NCI-H2227 (cell line): ENCODE measurements around the gene ZCCHC7.

Source experiments
- DNase-seq: peaks from one replicate; lab custom pipeline; 2025; ENCODE audit not compliant: unreplicated experiment; lab: John Stamatoyannopoulos, UW

Gene ZCCHC7

DNA sequence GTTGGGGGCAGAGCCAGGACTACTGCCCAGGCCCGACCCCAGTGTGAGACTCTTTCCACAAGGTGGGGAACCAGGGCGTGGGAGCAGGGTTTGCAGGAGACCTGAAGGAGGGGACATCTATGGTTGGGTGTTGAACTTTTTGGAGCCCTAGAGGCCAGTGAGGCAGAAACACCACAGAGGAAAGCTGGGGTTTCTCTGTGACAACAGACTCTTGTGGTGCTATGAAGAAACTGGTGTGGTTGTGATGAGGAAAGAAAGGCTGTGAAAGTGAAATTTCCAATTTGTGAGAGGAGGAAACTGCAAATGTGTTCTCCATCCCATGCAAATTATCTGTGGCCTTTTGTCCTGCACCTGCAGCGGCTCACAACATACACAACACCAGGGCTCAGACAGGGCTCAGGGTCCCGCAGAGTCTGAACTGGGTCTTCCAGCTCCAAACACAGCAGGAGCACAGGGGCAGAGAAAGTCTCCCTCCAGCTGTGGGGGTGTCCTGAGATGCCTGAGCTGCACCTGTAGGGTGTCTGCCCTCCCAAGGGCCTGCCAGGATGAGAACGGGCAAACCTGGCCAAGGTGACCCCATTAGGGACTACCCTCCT lies 250.7 kb downstream of the ZCCHC7 start:
- no peak for DNase-seq

DNA sequence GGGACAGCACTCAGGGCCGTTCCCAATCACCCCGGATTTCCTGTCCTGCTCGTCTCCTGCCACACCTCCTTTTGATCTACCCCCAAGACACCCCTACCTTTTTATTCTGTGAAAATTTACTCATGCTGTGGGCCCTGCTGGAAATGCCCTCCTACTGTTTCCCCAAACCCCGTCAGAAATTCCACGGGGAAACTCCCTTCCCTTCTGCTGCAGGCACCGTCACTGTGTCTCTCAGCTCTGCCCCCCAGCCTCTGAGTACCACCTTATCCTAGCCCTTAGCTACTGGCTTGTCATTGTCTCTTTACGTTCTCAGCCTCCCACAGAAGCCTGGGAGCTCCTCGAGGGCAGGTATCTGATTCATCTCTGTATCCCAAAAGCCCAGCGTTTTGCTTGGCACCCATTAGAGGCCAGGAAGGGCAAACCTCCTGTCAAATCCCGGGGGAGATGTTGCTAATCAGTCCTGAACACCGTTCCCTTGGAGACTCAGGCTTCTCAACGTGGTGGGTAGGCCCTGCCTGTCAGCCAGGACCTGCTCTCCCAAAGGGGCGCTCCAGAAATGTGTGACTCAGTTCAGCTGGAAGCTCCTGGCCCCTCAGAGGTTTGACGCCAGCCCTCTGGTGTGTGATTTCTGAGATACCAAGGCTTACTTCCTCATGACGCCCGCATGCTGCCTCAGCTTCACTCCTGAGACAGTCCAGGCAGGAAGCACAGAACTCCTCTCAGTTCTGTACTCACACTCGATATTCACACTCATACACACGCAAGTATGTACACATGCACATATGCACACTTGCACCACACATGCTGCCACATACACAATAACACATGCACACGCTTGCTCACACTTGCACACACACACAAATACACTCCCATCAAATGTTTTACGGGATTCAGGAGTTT lies 251.4 kb downstream of the ZCCHC7 start:
- no peak for DNase-seq

DNA sequence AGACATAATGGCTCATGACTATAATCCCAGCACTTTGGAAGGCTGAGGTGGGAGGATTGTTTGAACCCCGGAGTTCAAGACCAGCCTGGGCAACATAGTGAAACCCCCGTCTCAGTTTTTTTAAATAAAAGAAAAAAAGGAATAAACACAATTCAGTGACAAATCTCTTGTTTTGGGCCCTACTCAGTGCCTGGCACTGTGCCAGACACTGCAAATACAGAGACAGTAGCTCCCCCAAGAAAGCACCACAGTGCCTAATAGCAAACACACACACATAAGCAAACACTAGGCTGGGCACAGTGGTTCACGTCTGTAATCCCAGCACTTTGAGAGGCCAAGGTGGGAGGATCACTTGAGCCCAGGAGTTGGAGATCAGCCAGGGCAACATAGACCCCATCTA lies 252.5 kb downstream of the ZCCHC7 start:
- DNase-seq = no peak

DNA sequence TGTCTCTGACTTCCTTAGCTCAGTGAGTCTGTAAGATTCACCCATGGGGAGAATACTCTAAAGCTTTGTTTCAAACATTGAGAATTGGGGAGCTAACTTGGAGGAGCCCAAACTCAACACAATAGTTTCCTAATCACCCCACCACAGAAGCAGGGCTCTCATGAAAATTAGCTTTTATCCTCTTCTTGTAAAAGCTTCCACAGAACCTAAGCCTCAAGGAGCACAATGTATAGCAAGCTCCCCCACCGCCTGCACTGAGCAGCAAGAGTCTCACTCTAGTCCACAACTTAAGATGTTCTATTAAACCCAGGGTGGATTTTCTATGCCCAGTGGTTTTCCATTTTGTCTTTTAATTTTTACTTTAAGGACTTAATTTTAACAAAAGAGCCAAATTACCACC lies 253.2 kb downstream of the ZCCHC7 start:
- no peak for DNase-seq

DNA sequence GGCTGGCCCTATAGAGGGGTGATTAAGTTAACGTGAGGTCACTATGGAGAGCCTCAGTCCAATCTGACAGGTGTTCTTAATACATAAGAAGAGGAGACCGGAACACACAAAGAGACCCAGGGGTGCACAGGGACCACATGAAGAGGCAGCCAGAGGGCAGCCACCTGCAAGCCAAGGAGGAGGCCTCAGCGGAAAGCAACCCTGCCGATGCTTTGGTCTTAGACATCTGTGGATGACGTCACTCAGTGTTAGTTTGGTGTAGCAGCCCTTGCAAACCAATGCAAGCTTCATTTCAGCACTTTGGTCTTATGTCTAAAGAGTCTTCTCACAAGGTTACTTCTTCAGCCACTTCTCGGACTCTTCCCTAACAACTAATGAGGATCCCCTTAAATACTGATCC lies 254.5 kb downstream of the ZCCHC7 start:
- no peak for DNase-seq

DNA sequence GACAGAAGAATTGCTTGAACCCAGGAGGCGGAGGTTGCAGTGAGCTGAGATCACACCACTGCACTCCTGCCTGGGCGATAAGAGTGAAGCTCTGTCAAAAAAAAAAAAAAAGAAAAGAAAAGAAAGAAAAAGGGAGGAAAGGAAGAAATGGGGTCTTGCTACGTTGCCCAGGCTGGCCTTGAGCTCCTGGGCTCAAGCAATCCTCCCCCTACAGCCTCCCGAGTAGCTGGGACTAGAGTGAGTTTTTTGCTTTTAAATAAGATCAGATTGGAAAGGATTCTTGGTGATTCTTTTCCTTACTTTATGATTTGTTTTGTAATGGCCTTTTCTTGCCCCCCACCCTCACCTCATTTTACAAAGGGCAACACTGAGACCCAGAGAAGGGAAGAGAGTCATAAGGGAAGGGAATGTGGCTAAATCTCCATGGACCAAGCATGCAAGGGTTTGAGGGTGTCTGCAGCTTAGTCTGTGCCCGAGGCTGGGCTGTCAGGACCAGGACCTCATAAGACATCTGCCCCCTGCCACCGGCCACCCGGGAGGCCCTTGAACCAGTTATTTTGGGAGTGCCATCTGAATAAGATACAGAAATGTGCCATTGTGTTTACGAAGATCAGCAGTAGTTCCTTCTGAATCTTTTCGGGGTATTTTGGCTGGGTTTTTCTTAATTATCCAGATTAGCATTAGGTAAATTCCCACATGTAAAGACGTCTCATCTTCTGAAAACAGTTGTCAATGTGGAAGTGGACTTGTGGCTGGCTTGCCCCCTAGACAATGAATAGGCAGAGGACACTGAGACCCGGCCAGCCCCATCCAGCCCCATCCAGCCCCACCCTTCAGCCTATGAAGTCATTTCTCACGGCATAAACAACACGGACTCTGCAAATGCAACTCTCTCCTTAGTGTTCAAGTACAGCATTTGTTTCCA lies 257.6 kb downstream of the ZCCHC7 start:
- no peak for DNase-seq

DNA sequence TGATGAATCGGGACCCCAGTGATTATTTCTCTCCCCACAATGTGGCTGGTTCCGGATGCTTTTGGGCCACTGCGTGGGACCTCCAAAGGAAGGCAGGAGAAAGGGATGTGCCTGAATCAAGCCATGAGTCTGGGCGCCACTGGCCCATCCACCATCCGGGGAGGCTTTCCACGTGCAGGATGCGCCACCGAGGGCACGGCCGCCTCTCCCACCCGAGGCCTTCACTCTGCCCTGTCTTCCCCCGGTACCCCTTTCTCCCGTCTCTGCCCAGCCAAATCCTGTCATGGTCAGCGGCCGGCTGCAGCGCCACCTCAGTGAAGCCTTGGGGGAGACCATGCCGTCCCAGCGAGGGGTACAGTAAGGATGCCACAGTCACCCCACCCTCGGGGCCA lies 258.2 kb downstream of the ZCCHC7 start:
- no peak for DNase-seq

DNA sequence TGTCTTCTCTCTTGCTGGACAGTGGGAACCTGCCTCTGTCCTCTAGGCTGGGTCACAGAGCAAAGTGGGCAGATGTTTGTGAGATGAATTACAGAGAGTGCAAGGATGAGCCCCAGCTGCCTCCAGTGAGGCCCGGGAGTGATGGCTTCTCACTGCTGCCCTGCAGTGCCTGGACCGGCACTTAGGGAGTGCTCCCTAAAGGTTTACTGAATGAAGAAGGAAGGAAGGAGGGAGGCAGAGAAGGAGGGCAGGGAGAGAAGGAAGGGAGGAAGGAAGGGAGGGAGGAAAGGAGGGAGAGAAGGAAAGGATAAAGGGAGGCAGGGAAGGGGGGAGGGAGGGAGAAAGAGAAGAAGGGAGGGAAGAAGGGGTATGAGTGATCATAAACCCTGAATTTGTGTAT lies 259.5 kb downstream of the ZCCHC7 start:
- no peak for DNase-seq

DNA sequence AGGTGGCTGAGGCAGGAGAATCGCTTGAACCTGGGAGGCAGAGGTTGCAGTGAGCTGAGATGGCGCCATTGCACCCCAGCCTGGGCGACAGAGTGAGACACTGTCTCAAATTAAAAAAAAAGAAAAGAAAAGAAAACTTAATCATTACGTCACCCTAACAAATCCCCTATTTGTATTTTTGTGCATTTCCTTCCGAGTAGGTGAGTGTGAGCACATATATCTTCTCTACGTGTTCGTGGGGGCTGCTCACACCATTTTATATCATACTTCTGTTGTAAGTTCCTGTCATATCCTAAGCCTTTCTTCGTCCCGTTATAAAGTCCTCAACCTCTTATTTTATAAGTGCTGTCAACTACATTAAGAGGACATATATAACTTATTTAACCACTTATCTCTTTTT lies 260.2 kb downstream of the ZCCHC7 start:
- no peak for DNase-seq

DNA sequence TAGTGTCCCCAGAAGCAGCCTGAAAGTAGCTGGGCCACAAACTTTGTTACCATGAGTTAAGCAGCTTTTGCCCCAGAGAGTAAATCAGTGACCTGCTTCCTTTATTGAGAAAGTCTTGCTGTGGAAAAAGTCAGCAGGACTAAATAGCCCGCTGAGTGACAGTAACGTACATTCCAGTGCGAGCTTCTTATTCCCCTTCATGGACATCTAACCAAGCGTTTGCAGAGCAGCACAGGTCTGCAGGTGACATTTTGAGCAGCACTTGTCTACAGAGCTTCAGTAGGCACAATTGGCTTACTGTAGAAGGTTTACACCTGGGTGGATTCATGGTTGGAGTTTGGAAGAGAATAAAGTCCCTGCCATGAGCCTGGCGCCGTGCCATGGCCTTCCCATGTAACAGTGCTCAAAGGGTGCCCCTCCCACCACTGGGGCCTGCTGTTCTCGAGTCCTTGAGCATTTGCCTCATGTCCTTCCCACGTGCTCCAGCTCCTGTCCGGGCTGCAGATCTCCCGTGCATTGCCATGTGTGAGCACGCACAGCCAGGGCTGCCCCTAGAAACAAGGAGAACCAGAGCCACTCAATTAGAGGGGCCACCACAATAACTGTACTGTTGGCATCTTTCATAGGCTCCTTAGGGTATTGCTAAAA lies 260.8 kb downstream of the ZCCHC7 start:
- DNase-seq = no peak

DNA sequence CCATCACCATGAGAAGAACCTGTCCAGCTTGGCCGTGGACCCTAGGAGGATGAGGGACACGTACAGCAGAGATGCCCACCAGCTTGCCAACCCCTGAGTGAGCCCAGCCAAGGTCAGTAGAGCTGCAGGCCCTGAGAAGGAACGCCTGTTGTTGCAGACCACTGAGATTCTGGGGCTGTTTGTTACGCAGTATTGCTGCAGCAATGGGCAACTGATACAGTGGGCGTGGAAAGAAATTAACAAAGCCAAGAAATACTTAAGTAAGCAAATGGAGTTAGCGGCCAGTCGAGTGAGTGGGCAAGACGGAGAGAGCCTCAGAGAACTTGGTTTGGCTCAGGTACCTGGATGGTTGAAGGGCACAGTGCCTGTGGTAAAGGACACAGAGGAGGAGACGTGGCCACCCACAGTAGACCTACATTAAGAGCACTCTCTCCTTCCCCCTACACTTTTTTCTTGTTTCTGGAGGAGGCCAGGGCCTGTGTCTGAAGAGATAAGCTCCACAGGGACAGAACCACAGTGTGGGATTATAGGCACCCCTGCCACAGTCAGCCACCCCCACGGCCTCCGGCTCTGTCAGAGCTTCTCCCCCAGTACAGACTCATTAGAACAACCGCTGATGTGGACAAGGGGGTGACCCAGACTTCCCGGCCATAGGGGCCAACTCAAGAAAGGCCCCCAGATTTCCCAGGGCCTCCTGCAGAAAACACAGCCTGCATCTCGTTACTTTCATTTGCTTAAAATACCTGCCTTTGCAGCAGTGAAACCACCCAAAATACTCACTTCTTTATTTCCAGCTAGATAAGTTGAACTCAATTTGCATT lies 262.0 kb downstream of the ZCCHC7 start:
- DNase-seq = no peak

DNA sequence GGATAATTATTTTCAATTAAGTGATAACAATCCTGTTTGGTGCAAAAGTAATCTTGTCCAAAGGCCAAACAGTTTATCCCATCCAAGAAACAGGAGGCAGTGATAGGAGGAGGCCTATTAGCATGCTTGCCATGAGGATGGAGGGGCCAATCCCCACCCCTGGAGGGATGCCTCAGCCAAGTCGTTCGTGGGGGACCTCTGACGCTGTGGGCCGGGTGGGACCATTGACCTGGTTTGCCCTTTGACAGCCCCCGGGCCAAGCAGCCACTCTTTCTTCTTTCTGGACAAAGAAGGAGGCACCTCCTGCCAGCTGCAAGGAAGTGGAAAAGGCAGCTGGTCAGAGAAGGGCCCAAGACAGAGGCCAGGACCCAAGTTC lies 262.6 kb downstream of the ZCCHC7 start:
- no peak for DNase-seq

DNA sequence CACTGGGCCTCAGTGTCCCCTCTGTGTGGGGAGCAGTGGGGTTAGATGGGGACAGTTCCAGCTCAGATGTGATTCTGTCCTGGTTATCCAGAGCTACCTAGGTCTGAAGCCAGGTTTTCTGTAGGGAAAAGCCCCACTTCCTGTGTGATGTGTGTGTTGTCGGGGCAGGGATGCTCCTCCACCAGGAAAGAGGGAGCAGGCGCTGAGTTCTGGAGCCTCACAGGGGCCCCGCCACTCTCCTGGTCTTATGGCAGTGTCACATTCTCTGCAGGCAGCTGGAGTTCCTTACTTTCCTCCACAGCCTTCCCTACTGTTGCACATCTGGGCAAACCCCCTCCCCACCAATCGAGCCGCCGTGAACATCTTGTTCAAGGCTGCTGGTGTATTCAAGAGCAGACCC lies 263.0 kb downstream of the ZCCHC7 start:
- no peak for DNase-seq

DNA sequence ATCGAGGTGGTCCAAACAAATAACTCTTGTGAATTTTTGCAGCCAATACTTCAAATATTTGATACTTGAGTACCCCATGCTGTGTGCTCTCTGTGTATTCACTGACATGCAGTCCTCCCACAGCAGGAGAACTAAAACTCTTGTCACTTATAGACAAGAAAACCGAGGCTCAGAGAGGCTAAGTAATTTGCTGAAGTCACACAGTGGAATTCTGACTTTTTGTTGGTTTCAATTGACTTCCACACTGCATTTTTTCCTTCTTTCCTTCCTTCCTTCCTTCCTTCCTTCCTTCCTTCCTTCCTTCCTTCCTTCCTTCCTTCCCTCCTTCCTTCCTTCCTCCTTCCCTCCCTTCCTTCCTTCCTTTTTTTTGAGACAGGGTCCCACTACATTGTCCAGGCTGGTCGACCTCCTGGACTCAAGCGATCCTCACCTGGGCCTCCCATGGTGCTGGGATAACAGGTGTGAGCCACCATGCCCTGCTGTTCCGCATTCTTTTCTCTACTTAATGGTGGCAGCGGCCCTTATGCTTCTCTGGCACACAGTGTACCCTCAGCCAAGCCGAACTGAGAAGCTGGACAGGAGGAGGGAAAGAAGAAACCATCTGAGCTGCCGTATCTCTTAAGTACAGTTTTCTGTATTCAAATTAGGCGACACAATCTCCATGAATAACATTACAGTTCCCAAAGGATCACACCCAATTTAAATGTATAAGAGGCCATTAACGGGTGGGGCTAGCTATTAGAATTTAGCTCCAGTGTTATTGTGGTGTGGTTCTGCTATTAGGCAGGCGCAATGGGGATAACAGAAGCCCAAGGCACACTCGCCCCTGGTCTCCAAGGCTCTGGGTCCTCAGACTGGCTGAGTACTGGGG lies 263.7 kb downstream of the ZCCHC7 start:
- no peak for DNase-seq

DNA sequence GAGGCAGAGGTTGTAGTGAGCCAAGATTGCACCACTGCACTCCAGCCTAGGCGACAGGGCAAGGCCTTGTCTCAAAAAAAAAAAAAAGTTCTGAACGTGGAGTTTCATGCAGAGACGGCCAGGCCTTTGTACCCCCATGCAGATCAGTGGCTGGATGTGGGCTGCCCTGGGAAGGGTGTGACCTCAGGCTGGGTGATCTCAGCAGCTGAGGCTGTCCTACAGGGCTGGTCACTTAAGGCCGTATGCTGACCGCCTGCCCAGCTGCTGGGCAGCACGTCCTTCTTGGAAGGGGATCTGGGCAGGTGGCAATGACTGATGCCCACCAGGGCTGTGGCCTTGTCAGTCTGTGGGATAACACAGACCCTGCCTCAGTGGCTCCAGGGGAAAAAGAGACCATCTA lies 264.9 kb downstream of the ZCCHC7 start:
- DNase-seq = no peak

DNA sequence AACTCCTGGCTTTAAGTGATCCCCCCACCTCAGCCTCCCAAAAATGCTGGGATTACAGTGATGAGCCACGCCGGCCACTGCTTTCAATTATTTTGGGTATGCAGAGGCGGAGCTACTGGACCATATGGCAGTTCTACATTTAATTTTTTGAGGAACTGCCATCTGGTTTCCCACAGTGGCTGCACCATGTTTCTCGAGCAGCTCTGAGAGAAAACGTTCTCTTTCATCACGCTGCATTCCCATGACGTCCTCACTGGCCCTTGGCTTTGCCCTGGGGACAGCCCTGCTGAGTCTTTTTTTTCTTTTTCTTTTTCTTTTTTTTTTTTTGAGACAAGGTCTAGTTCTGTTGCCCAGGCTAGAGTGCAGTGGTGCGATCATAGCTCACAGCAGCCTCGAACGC lies 266.6 kb downstream of the ZCCHC7 start:
- DNase-seq = no peak

DNA sequence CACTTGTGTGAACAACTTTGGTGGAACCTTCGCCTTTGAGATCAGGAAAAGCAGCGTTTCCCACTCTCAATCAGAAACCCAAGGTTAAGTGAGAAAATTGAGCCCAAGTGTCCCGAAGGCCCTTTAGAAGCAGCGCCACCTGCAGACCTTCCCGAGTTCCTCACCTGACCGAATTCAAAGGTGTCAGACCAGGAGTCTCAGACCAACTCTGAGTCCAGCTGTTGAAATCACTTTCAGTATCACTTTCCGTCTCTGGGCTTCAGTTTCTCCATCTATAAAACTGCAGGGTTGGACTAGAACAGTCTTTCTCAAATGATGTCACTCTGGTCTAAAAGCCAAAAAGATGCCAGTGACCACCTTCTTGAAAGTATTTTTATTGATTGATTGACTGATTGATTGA lies 270.4 kb downstream of the ZCCHC7 start:
- DNase-seq = no peak

DNA sequence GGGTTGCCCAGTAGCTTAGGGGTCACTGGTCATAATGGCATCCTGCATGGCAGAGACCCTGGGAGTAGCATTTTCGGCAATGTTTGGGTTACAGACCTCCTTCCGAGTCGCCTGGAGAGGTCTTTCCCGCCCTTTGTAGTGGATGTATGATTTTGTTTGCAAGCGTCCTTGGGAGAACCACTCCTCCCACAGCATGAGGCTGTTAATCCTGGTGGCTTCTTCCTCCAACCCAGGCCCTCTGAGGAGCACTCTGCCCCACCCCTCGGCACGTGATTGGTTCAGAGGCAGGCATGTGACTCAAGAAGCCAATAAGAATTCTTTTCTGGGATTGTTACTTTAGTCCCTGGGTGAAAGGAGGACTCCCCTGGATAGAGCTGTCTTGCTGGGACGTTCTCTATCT lies 271.9 kb downstream of the ZCCHC7 start:
- no peak for DNase-seq

DNA sequence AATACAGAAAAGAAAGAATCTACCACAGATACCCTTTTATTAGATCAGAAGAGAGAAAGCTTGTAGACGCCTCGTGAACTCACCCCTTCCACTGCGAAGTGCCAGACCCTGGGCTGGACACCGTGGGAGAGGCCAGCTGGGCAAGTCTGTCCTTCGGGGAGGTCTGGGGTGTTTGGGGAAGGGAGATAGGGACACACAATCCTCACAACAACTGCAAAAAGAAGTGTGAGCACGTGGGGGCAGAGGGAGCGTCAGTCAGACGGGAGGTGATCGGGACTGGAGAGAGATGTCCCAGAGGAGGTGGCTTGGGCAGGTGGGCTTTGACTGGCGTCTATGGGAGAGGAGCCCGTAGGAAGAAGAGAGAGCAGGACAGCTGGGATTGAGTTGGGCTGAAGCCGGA lies 274.9 kb downstream of the ZCCHC7 start:
- DNase-seq = no peak
